Thyroid gland (tissue), 4 donors: ENCODE results near the gene PCBD1.

ENCODE experiments used
- CTCF ChIP-seq, 6 experiments: fragments of 200-600 bp in 3 of 6; fragments of 450-650 bp in 3 of 6; sonication (generic) in 3 of 6; IDR thresholded peaks; one replicate each; pipeline ENCODE4 v1.5.1; 2016 to 2019; ENCODE audit warnings: antibody characterized with exemption in 6 of 6, mild to moderate bottlenecking in 2 of 6, inconsistent platforms in 1 of 6, moderate library complexity in 1 of 6
- POLR2A ChIP-seq, 2 donors: fragments of 450-650 bp; IDR thresholded peaks; one replicate each; pipeline ENCODE4 v1.6.1; 2017; ENCODE audit warnings: antibody characterized with exemption in 2 of 2, mild to moderate bottlenecking in 2 of 2, moderate library complexity in 1 of 2

GRCh38 chr10:70913191-70913892, 25.0 kb upstream of the PCBD1 start:
- TF ChIP-seq POLR2A (IDR thresholded peaks at IDR 0.05) (no peak), CTCF (IDR thresholded peaks at IDR 0.05) (no peak)
